ENCODE results near the gene FKBP1A. TPM values are rescaled to one million over a fixed set of nuclear protein-coding genes. Genes with fewer than 3 reads are reported as not detected.
A peak's percentile ranks its signal among the peaks of the same experiment; 100 is the strongest.

FKBP1A gene
- total and polyA plus RNA-seq, 2 donors (not counting 3 experiments of a cell fraction or from before 2014, with no cell fraction given): 968 to 1,972 TPM

GRCh38 chr20:1324598-1325172 lies 68.2 kb downstream of the FKBP1A start:
- Histone ChIP-seq H3K9me1 (replicated peaks; ENCODE audit: control insufficient read depth, extremely low read depth, insufficient read depth, low read length) (no peaks in the 10 kb centered on the region), H3K79me2 (ENCODE audit: control insufficient read depth, insufficient read depth, low read length) (peaks cover 17% of the 10 kb centered on the region), H3K9ac (replicated peaks; ENCODE audit: extremely low read depth, insufficient read depth, low read length) (peak overlapping the region; percentile 99), H3K27ac (ENCODE audit: insufficient read depth, low read depth, low read length) (peak overlapping the region; percentile 99), H3K4me3 (replicated peaks in 1 of 3; ENCODE audit: insufficient read depth in 1 of 3, low read depth in 1 of 3, low read length in 3 of 3) (peak overlapping the region in 2 of 3 experiments; percentile 39 to 67), H3K4me1 (ENCODE audit: control insufficient read depth, extremely low read depth, insufficient read depth, low read length) (peaks cover 71% of the 10 kb centered on the region), H3K27me3 (ENCODE audit: control insufficient read depth in 2 of 2, insufficient read depth in 2 of 2, low read length in 2 of 2) (no peaks in the 10 kb centered on the region), H4K20me1 (replicated peaks; ENCODE audit: control insufficient read depth, extremely low read depth, insufficient read depth, low read length) (no peaks in the 10 kb centered on the region), H3K36me3 (ENCODE audit: control insufficient read depth in 2 of 2, extremely low read depth in 1 of 2, insufficient read depth in 2 of 2, low read length in 2 of 2) (no peaks in the 10 kb centered on the region), H2AFZ (ENCODE audit: low read depth, low read length) (no peak overlapping the region), H3K9me3 (replicated peaks; ENCODE audit: control insufficient read depth, insufficient read depth, low read length) (no peaks in the 10 kb centered on the region), H3K4me2 (ENCODE audit: insufficient read depth, low read length) (peak overlapping the region; percentile 68)
- ChIA-PET POLR2A (interaction anchor here (1.2 to 2.5 kb wide), 3 partner anchors 12 to 63 kb away, joined by 3 to 16 read pairs (median 4); no protein-coding TSS in a partner anchor), CTCF (interaction anchor here (0.9 to 2.4 kb wide), 6 partner anchors 44 to 113 kb away, joined by 3 to 12 read pairs (median 4); no protein-coding TSS in a partner anchor)
- TF ChIP-seq MYC (IDR thresholded peaks at IDR 0.05; ENCODE audit: low read depth, low read length) (no peak), FOS (IDR thresholded peaks at IDR 0.05; ENCODE audit: borderline replicate concordance, insufficient read depth, low read length) (peak; percentile 86), MAX (IDR thresholded peaks at IDR 0.05; ENCODE audit: insufficient read depth, insufficient read length) (no peak), POLR2A (IDR thresholded peaks at IDR 0.05; ENCODE audit: low read depth, low read length) (peak; percentile 48), JUN (IDR thresholded peaks at IDR 0.05; ENCODE audit: borderline replicate concordance, insufficient read depth, insufficient read length, low read depth) (peak; percentile 62), POLR2AphosphoS5 (IDR thresholded peaks at IDR 0.05; ENCODE audit: insufficient read depth, low read depth, low read length) (no peak), GATA2 (IDR thresholded peaks at IDR 0.05; ENCODE audit: insufficient read depth, insufficient read length, low read depth, low read length) (no peak), CTCF (IDR thresholded peaks at IDR 0.05; ENCODE audit: extremely low read depth in 1 of 2, insufficient read depth in 1 of 2, low read depth in 1 of 2, low read length in 2 of 2) (no peak), EZH2 (IDR thresholded peaks at IDR 0.05; ENCODE audit: borderline replicate concordance, low read depth, low read length, severe bottlenecking) (no peak)
- intact Hi-C loops (cut with micrococcal nuclease) (loop anchor here (1.0 to 5.0 kb wide), 6 partner anchors 13 to 167 kb away; partner anchors contain the start of genes RAD21L1 and SIRPB2), dilution Hi-C loops (cut with MboI; ENCODE audit: extremely low pct_ligation_motif_present, low sequenced_read_pairs) (loop anchor here (25.0 kb wide), 1 partner anchor 113 kb away; no protein-coding TSS in a partner anchor)
- FAIRE-seq (no peak), DNase-seq (ENCODE audit: low read depth, low spot score) (peak; percentile 81)
- BruUV-seq (replicated peaks): no TSS peak

Data from endothelial cell of umbilical vein (primary cell).